Epidermal melanocyte (primary cell): Measurements from ENCODE around the gene CRABP1.

Experiments
- DNase-seq: peaks from one replicate; pipeline ENCODE4 v3.0.0; 2011; ENCODE audit warnings: low spot score; ENCODE audit not compliant: insufficient read length

CRABP1 gene

DNA sequence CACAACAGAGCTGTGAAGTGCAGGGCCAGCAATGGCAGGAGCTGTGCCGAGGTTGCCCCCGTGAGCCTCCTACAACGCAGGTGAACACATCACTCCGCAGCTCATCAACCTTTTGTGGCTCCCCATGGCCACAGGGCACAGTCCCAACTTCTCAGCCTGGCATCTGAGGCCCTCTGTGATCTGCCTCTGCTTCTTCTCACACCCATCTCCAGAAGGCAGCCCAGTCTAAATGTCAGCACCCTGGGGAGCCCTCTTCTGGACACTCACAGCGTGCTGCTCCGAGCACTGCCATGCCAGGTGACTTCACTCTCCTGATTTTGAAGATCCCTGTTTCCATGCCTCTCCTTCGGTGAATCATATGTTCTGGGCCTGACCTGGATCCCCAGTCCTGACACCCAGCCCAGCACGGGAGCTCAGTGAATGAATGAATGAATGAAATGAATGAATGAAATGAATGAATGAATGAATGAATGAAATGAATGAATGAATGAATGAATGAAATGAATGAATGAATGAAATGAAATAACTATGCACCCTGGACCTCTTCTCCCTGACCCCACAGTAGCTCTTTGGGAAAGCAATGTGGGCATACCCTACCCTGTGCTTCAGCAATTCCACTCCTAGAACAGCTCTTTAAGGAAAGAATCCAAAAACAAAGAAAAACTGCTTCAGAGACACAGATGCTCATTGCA, 22.9 kb upstream of the CRABP1 start:
- DNase-seq = no peak

DNA sequence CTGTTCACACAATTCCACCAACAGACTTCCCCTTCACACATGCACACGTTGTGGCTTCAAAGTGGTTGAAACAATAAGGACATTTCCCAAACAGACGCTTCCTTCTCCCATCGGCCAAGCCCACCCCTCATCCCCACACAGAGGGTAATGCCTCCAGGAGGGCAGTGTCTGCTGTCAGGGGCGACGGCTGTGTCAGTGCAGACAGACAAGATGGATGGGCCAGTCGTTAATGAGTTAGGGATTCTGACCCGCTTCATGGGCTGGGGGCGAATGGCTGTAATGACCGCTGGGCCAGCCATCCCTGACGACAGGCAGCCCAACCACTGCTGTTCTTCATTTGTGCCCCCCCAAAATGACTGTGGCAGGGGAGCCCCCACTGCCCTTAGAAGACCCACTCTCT, 20.6 kb upstream of the CRABP1 start:
- DNase-seq = no peak

DNA sequence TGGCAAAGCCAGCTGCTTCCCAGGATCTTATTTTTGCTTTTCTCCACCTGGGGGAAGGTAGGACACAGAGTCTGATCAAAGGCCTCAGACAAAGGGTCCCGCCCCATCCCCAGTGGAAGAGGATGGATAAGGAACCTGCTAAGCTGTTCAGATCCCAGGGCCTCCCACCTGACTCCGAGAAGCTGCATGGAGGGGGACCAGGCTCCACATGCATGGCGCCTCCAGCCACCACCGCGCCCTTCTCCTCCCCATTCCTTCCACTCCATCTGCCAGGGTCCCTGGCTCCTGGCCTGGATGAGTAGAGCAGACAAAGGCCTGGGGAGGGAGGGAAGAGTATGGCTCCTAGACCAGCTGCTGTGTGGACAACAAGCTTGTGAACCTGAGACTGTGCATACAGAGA, 20.0 kb upstream of the CRABP1 start:
- no peak for DNase-seq

DNA sequence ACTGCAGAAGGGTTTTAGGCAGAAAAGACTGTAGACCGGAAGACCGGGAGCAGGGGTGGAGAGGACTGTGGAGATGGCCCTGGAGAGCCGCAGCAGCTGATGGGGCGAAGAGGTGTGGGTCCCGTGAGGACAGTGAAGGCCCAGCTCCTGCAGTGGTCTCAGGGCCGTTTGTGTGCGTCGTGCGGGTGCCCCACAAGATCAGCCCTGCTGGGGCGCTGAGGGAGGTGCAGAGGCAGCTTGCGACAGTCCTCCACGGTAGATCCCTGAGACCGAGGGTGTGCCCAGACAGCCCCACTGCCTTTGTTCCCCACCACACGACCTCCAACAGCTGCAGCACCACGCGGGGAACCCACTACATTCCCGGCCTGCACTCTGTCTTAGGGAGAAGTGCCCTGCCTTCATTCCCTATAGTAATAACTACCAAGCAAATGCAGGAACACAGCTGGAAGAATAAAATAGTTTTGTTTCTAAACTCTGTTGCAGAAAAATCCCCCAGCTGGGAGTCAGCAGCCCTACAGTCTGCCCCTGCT, 19.0 kb upstream of the CRABP1 start:
- DNase-seq = no peak

DNA sequence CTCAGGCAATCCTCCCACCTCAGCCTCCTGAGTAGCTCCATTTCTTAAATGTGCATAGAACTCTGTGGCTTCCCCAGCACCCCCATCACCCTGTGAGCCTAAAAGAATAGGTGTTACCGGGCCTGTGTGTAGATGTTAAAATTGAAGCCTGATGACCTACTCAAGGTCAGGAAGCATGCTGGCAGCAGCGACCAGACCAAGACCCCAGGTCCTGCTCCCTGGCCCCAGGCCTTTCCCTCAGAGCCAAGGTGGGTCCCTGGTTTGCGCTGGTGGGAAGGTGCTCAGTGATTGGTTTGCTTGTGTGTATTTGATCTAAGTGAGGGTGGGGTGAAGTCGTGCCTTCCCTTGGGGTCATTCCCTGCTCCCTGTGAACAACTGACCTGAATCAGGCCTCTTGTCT, 18.4 kb upstream of the CRABP1 start:
- no peak for DNase-seq

DNA sequence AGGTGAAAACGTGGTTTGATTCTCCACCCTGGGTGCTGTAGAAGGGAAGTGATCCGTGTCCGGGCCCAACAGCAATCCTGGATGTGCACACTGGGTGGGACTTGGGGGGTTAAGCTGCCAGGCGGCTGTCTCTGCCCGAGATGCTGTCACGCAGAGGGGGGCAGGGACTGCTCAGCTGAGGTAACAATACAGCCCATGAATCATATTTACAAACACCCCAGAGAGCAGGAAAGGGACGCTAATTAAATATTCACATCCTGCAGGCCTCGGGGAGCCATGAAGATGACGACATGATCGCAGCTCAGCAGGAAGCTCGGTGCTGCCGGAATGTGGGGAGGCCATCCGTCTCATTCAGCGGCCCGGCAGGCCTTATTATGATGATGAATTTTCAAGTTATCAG, 17.9 kb upstream of the CRABP1 start:
- DNase-seq = no peak

DNA sequence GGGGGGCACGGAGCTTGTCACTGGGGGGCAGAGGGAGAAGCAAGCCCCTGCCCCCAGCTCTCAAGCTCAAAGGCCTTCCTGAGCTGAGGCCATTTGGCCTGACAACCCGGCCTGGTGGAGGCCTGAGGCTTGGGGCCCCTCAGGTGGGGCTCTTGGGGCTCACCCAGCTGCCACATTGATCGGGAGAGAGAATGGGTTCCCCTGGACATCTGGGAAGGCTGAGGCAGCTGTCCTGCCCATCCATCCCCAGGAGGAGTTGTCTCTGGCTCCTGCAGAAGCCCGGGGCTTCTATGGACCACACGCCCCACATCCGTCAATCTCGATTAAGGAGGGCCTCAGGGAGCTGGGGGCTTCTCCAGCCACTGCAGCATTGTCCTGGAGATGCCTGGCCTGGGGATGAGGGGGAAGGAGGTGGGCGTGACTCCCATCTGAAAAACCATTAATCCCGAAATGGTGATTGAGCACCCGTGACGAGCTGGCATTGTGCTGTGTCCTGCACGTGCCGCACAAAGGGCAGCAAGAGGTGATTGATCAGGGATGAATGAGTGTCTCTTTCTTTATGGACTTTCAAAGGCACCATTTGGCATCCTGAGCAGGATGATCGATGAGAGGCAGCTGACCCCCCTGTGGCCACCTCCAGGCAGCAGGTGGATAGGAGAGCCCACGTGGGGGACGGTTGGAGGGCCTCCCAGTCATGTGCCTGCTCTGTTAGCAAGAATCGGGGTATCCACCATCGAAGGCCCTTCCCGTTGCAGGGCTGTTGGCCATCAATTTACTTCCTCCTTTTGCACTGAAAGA, 17.2 kb upstream of the CRABP1 start:
- DNase-seq = no peak

DNA sequence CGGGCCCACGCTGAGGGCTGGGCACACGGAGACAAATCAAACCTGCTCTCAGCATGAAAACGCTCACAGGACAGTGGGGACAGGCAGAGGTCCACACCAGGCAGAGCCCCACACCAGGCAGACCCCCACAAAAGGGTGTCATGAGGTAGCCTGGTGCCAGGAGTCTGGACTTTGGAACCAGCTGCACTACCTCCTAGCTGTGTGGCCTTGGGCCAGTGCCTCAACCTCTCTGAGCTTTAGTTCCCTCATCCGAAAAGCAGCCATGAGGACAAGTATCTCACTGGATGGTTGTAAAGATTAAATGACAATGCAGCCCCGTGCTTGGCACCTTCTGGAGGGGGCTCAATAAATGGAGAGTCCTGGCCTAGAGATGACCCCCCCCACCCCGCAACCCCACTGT, 16.5 kb upstream of the CRABP1 start:
- DNase-seq = no peak

DNA sequence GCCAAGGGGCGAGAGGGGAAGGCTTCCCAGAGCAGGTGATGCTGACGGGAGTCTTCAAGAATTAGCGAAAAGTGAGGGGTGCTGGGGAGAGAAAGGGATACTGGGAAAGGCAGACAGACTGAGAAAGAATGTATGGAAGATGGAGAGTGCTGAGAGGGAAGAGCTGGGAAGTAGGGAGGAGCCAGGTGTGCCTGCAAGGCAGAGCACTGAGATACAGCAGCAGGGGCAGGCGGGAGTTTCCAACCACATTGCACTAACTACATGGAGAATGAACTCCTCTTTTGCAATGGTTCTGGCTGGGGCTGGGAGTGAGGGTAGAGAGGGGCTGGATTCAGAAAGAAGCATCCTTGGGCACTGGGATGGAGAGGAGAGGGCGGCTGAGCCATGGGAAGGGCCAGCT, 16.0 kb upstream of the CRABP1 start:
- no peak for DNase-seq

DNA sequence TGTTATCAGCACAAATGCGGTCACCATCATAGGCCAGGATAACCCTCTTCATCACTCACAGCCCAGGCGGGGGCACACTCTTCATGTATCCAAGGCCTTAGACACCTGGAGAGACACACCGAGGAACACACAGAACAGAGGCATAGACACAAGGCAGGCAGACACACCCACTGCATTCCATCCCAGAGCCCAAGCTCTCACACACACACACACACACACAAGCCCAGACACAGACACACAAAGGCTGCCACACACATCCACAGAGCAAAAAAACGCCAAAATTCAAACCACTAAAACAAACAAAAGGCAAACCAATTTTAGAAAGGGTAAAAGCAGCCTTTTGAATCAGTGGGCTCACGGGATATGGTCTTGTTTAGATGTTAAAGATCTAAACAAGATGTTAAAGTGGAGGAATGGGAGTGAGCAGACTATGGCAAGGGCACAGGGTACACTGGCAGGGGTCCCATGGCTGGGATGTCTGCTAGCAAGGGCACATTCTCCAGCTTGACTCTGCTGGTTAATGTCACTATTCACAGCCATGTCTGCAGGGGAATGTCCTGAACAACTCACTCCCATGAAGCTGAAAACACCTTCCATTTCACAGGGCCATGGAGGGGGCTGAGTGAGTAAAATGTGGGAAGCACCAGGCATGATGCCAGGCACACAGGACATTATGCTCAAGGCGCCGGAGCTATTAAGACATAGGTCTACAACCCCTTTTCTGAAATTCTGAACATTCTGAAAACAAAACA, 14.9 kb upstream of the CRABP1 start:
- no peak for DNase-seq

DNA sequence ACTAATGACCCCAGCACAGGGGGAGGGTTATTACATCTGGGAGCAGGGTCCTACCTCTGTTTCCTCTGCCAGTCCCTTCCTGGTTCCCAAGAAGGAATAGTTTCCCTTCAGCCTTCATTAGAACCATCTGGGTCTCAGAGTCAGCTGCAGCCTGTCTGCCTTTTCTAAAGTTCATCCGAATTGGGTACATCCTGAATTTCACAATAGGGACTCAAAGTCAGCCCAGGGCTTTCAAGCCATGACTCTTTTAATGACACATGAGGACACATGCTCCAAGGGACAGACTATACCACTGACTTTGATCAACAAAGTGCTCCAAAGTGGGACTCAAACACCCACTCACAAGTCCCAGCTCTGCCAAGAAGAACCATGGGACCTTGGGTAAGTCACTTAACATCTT, 12.7 kb upstream of the CRABP1 start:
- DNase-seq = peak; percentile 62

DNA sequence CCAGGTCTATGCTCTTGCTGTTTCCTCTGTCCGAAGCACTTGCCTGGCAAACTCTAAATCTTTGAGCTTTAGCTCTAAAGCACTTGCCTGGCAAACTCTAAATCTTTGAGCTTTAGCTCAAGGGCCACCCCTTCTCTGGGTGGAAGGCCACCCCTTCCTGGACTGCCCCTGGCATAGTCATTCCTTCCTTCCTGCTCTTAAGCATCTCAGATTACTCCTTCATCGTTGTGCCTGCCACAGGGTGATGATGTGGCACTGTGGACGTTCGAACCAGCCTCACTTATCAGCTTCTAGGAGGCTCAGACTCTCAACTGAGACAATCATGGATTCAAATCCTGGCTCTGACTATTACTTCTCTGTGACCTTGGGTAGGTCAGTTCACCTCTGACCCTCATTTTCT, 10.5 kb upstream of the CRABP1 start:
- DNase-seq = no peak

DNA sequence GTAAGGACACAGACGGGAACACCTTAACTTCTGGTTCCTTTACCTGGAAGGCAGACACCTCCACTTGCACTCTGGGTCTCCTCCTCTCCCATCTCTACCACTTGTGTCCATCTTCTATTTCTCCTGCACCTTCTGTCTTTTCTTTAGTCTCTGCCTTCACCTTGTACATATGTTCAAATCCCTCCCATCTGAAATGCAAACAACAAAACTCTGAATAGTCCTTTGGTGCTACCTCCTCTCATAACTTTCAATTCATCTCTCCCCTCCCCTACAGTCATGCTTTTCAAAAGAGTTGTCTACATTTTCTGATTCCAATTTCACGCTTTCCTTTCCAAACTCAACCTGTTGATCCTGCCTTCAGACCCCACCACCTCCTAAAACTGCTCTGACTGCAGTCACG, 5.3 kb upstream of the CRABP1 start:
- no peak for DNase-seq

DNA sequence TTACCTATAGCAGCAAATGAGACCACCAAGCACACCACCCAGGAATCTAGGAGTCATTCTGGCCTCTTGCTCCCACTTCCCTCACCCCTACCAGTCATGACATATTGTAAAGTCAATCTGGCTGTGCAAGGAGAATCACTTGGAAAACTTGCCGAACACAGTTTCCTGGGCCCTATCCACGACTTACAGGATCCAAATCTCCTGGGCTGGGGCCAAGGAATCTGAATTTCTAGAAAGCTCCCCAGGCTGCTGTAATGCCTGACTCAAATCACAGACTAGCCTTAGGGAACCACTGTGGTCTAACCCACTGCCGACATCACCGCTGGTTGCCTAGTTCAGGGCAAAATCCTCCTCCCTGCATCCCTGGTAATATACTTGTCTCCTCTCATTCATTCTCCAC, 4.2 kb upstream of the CRABP1 start:
- DNase-seq = no peak

DNA sequence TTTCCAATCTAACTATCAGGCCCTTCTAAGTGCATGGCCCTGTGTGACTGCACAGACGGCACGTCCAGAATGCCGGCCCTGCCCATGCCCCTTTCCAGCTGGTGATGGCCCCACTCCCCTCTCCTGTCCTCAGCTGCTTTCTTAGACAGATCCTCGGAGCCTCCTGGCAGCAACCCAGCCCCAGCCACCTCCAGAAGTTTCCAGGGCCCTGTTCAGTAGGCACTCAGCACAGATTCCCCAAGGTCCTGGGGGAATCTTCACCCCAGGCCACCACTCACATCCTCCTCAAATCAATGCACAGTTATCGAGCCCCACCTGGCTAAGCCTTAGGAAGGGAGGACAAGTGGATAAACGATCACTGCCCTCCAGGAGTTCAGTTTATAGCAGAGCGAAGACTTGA, 1.4 kb upstream of the CRABP1 start:
- DNase-seq = no peak

DNA sequence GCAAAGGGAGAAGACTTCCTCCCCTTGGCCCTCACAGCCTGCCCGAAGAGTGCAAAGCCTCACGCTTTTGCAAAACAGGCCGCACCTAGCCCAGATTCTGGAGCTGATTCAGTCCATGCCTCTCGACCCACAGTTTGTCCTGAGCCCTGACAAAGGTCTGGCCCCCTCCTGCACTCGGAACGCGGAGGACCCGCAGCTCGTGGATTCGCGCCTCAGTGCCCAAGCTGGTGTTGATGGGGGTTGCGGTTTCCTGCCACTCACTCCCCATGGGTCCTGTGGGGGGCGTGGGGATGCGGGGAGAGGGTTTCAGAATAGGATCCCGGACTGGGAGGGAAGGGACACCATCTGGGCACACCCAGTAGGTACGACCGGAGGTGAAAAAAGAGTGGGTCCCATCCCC, 594 bp upstream of the CRABP1 start:
- no peak for DNase-seq

DNA sequence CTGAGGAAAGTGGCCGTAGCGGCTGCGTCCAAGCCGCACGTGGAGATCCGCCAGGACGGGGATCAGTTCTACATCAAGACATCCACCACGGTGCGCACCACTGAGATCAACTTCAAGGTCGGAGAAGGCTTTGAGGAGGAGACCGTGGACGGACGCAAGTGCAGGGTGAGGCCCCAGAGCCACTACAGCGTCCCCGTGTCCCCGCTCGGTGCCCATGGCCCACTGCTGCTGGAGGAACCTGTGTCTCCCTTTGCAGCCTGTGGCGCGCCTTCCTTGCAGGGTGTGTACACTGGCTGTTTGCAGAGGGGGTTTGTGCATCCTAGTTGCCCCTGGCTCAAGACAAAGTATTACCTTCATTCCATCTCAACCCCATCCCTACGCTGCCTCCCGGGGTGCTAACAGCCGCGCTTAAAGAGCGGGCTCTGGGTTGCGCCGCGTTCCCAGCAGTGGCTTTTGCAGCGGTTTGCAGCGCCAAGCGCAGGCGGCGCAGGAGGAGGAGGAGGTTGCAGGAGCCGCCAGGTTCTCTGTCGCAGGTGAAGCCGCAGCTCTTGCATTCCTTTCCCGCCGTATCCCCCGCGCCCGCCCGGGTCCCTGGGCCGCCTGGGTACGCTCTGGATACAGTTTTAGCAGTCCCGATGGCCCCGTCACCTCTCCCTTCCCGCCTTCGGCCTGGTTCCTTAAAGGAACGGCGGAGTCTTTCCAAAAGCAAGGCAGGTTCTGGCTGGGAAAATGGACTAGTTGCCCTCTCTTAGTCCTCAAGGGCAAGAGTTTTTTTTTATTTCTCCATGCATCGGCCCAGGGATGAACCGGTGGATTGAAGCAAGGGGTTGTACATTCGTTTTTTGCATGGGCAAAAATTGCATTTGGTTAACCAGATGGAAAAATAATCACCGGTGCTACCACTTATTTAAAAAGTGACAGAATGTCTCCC, 1.2 kb downstream of the CRABP1 start:
- DNase-seq = no peak

DNA sequence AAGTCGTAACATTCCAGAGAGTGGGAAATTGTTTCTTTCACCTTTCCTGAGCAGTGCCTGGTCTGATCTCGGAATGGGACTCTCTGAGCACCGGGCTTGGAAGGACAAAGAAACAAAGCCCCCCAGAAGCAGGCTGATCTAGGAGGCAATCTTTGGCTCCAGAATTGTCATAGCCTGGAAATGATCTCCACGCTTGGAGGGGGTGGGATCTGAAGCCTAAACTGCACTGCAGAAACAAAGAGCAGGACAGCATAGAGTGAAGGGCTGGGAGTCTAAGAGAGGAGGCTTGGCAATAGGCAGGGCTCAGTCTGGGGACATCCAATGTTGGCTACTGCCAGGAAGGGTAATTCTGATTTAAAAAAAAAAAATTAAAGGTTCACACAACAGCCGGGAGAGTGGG, 1.9 kb downstream of the CRABP1 start:
- DNase-seq = no peak

DNA sequence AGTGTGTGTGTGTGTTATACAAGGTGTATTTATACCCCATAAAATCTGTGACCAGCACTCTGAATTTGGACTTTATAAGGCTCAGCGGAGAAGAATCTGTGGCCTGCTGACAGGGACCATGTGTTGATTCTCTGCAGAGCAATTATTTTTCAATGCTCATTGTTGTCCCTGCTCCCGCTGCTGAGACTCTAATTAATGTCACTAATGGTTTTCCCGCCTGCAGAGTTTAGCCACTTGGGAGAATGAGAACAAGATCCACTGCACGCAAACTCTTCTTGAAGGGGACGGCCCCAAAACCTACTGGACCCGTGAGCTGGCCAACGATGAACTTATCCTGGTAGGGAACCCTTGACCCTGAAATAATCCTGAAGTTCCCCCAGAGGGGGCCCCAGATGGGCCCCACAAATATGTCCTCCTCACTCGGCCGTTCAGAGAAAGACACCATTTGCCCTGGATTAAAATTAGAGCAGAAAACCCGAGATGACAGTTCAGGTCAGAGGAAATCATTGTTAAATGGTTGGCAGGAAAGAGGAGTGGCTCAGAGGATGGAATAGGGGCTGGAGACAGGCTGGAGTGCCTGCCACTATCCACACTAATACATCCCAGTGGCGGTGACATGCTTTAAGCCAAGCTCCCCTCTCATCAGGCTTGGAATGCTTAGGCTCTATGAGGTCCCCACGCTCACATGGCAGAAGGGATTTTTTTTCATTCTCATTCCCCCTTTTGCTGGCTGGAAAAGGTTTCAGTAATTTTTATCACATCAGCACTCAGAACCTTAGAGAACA, 3.3 kb downstream of the CRABP1 start:
- no peak for DNase-seq

DNA sequence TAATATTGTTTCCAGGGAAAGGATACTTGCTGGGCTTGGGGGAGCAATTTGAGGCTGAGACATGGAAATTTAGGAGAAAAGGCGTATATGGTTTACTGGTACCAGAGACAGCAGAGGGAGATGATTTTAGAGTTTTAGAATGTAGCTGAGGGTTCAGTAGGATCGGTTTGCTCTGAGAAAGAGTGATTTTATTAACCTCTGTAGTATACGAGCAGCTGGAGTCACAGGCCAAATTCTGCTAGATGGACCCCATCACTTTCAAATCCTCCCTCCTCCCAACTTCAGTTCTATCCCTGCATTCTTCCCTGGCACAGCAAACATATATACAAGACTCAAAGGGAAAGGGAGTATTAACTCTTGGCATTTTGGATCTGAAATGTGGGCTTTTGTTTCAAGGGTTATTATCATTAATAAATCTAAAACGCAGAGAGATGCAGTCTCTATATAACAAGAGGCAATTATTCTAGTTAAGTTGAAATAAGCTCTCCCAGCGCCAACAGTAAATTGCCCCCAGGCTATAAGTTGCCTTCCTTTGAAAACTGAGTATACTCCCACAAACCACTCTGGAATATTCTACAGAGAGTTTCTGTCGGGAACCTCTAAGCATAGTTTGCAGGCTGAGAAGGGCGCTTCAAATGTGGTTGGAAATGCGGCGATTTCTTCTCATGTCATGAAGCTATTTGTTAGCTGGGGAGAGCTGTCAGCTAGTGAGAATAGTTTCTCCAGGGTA, 5.4 kb downstream of the CRABP1 start:
- DNase-seq = peak; percentile 70
